ENCODE results near the gene NCS1.

GRCh38 chr9:130262061-130262745 lies 90.0 kb downstream of the NCS1 start:
- TF ChIP-seq HDAC6 (IDR thresholded peaks at IDR 0.05; ENCODE audit: low read depth, low read length) (no peak), SP1 (CRISPR knock-in tag; IDR thresholded peaks at IDR 0.05) (no peak), MED1 (CRISPR knock-in tag; IDR thresholded peaks at IDR 0.05; ENCODE audit: borderline replicate concordance) (no peak), ZNF263 (CRISPR knock-in tag; IDR thresholded peaks at IDR 0.05; ENCODE audit: borderline replicate concordance) (no peak), MYNN (IDR thresholded peaks at IDR 0.05) (no peak), MYNN (CRISPR knock-in tag; IDR thresholded peaks at IDR 0.05) (no peak)
- TF ChIP-seq, protein P1, sequence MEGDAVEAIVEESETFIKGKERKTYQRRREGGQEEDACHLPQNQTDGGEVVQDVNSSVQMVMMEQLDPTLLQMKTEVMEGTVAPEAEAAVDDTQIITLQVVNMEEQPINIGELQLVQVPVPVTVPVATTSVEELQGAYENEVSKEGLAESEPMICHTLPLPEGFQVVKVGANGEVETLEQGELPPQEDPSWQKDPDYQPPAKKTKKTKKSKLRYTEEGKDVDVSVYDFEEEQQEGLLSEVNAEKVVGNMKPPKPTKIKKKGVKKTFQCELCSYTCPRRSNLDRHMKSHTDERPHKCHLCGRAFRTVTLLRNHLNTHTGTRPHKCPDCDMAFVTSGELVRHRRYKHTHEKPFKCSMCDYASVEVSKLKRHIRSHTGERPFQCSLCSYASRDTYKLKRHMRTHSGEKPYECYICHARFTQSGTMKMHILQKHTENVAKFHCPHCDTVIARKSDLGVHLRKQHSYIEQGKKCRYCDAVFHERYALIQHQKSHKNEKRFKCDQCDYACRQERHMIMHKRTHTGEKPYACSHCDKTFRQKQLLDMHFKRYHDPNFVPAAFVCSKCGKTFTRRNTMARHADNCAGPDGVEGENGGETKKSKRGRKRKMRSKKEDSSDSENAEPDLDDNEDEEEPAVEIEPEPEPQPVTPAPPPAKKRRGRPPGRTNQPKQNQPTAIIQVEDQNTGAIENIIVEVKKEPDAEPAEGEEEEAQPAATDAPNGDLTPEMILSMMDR (IDR thresholded peaks at IDR 0.05 in 2 of 3, conservative IDR thresholded peaks at IDR 0.05 in 1 of 3; ENCODE audit: insufficient read depth in 2 of 3, low read depth in 1 of 3, low read length in 3 of 3): no peak

Measured in K562 (cell line).